GM12878 (cell line): ENCODE data around the gene SLIT1. TPM values are rescaled to one million over a fixed set of nuclear protein-coding genes. Genes with fewer than 3 reads are reported as not detected.

Experiments used
- ATAC-seq: fragments of 200-7000 bp; cut with Tn5 transposase; 3 replicates; pipeline ENCODE4 v1.9.1; 2020; ENCODE audit warnings: mild to moderate bottlenecking, moderate library complexity
- BruUV-seq: library from RNA; stranded (reverse); fragments of 400-500 nt; replicated peaks from 2 replicates; lab custom pipeline; 2021; lab: Mats Ljungman, UMichigan
- CTCF ChIA-PET: fragments of 300-600 bp; sonication (Branson Sonifier 250); formaldehyde crosslinking; extraction: SDS; loops from one replicate; lab custom pipeline; 2021; ENCODE audit warnings: inconsistent platforms; lab: Yijun Ruan, JAX
- POLR2A ChIA-PET: fragments of 350-600 bp; formaldehyde crosslinking; extraction: SDS; loops from one replicate; lab custom pipeline; 2021; ENCODE audit warnings: inconsistent platforms; lab: Charles Lee
- RAD21 ChIA-PET: fragments of 300-600 bp; sonication (Branson Sonifier 250); formaldehyde crosslinking; loops from one replicate; lab custom pipeline; 2023; ENCODE audit warnings: antibody characterized with exemption; ENCODE audit not compliant: unreplicated experiment; lab: Charles Lee
- SMC1A ChIA-PET: fragments of 300-600 bp; sonication (Branson Sonifier 250); formaldehyde crosslinking; loops from one replicate; lab custom pipeline; 2023; ENCODE audit not compliant: unreplicated experiment, uncharacterized antibody; lab: Charles Lee
- DNase-seq: peaks from one replicate; pipeline ENCODE4 v3.0.0-alpha.2; 2011; ENCODE audit warnings: low read depth, low spot score
- FAIRE-seq: peaks from 3 replicates; lab custom pipeline; 2011; peaks lifted over from hg19 to GRCh38; lab: Jason Lieb, UNC
- H2AFZ ChIP-seq: 2 replicates; pipeline ENCODE4 v1.6.0; 2011; ENCODE audit warnings: low read depth, low read length, control low read depth; ENCODE audit not compliant: control insufficient read depth
- H3K27ac ChIP-seq: 2 replicates; pipeline ENCODE4 v1.5.1; 2011; ENCODE audit warnings: control low read depth; ENCODE audit not compliant: control insufficient read depth, insufficient read depth
- H3K27me3 ChIP-seq, 2 experiments: replicated peaks in 1 of 2; 2 replicates each; pipeline versions ENCODE4 v1.6.0 to v1.6.1; 2011; ENCODE audit warnings: low read length in 1 of 2; ENCODE audit not compliant: control insufficient read depth in 2 of 2, insufficient read depth in 2 of 2
- H3K36me3 ChIP-seq, 2 experiments: 2 replicates each; pipeline ENCODE4 v1.5.1; 2011; ENCODE audit warnings: low read length in 1 of 2; ENCODE audit not compliant: control insufficient read depth in 2 of 2, insufficient read depth in 2 of 2
- H3K4me1 ChIP-seq: 2 replicates; pipeline ENCODE4 v1.6.1; 2011; ENCODE audit warnings: mild to moderate bottlenecking, low read length, moderate library complexity, mixed read lengths; ENCODE audit not compliant: control insufficient read depth, insufficient read depth
- H3K4me2 ChIP-seq: 2 replicates; pipeline ENCODE4 v1.6.0; 2011; ENCODE audit warnings: control low read depth; ENCODE audit not compliant: control insufficient read depth, insufficient read depth
- H3K4me3 ChIP-seq: fragments of 200-600 bp; sonication (generic); 2 replicates; pipeline ENCODE4 v1.5.1; 2016
- H3K79me2 ChIP-seq: 2 replicates; pipeline ENCODE4 v1.6.0; 2011; ENCODE audit warnings: low read length; ENCODE audit not compliant: control insufficient read depth, insufficient read depth
- H3K9ac ChIP-seq: 2 replicates; pipeline ENCODE4 v1.8.0; 2011; ENCODE audit warnings: low read length, control low read depth, mixed read lengths; ENCODE audit not compliant: control insufficient read depth, insufficient read depth
- H3K9me3 ChIP-seq: replicated peaks from 3 replicates; pipeline ENCODE4 v1.5.1; 2011; ENCODE audit warnings: mild to moderate bottlenecking, low read length; ENCODE audit not compliant: control insufficient read depth, insufficient read depth
- H4K20me1 ChIP-seq: 2 replicates; pipeline ENCODE4 v1.6.0; 2011; ENCODE audit not compliant: control insufficient read depth, insufficient read depth
- BHLHE40 ChIP-seq, 2 experiments: fragments of 450-650 bp in 1 of 2; IDR thresholded peaks; 2 replicates each; pipeline ENCODE4 v1.6.1; 2011 to 2017; ENCODE audit warnings: low read depth in 2 of 2, borderline replicate concordance in 1 of 2, improper control_type of control experiment in 1 of 2, low read length in 1 of 2, mild to moderate bottlenecking in 1 of 2
- CBX3 ChIP-seq: fragments of 200-600 bp; sonication (generic); IDR thresholded peaks from 2 replicates; pipeline ENCODE4 v1.6.1; 2016; ENCODE audit warnings: low read depth, borderline replicate concordance
- CHD1 ChIP-seq: IDR thresholded peaks from 2 replicates; pipeline ENCODE4 v1.6.1; 2012; ENCODE audit warnings: low read depth, low read length, improper control_type of control experiment
- EP300 ChIP-seq, 2 experiments: fragments of 150-350 bp in 1 of 2; IDR thresholded peaks; 2 replicates each; pipeline ENCODE4 v1.6.1; 2011 to 2012; ENCODE audit warnings: low read depth in 2 of 2, low read length in 2 of 2, borderline replicate concordance in 1 of 2, improper control_type of control experiment in 1 of 2, inconsistent platforms in 1 of 2; ENCODE audit not compliant: control insufficient read depth in 1 of 2
- JUND ChIP-seq: IDR thresholded peaks from 2 replicates; pipeline ENCODE4 v1.6.1; 2012; ENCODE audit warnings: low read depth, mild to moderate bottlenecking, low read length, improper control_type of control experiment, moderate library complexity
- SREBF1 ChIP-seq: IDR thresholded peaks from 2 replicates; pipeline ENCODE4 v1.6.1; 2012; ENCODE audit warnings: mild to moderate bottlenecking, low read length
- TCF3 ChIP-seq: IDR thresholded peaks from 2 replicates; pipeline ENCODE4 v1.6.1; 2012; ENCODE audit warnings: low read depth, mild to moderate bottlenecking, low read length, borderline replicate concordance; ENCODE audit not compliant: insufficient read depth
- YBX1 ChIP-seq: fragments of 450-650 bp; IDR thresholded peaks from 2 replicates; pipeline ENCODE4 v1.6.1; 2016; ENCODE audit warnings: antibody characterized with exemption
- WGBS: methylation state at CpG from one replicate; pipeline ENCODE4 v1.1.6; 2016; ENCODE audit warnings: low lambda C conversion rate; ENCODE audit not compliant: insufficient replicate concordance, insufficient coverage; ENCODE audit errors: missing lambda C conversion rate; 5-methylcytosine and 5-hydroxymethylcytosine counted together
- in situ Hi-C: fragments of 300-500 bp; cut with MboI; formaldehyde crosslinking; loops from 9 replicates; pipeline ENCODE4 v1.14.3; 2018; ENCODE audit warnings: mixed read lengths
- intact Hi-C: fragments of 100-400 bp; cut with micrococcal nuclease; formaldehyde crosslinking; loops from one replicate; pipeline ENCODE4 v1.14.2; 2022; ENCODE audit not compliant: unreplicated experiment
- polyA plus RNA-seq, 11 experiments: library from polyadenylated mRNA; depleted of rRNA in 4 of 11; unstranded in 6 of 11; stranded (reverse) in 5 of 11; fragments of >200 nt; fragmentation: Nextera tagmentation in 4 of 11; fragmentation: Illumina TruSeq in 1 of 11; extraction: Ambion mirVana in 4 of 11; extraction: Trizol in 1 of 11; gene quantifications; 1 replicate in 1 of 11; 2 replicates in 10 of 11; pipeline versions ENCODE4 v1.2.1 to v1.2.3, GENCODE V29; 2011 to 2016; ENCODE audit warnings: inconsistent platforms in 2 of 11, missing spikeins in 2 of 11, low read depth in 1 of 11
- total RNA-seq, 4 experiments: library from RNA; depleted of rRNA in 3 of 4; stranded (reverse); fragments of >200 nt in 3 of 4; fragmentation: Illumina TruSeq in 1 of 4; extraction: Trizol in 1 of 4; gene quantifications; 2 replicates each; pipeline versions ENCODE4 v1.2.1 to v1.2.3, GENCODE V29; 2013 to 2021
- TF ChIP-seq, protein P1 (sequence below): fragments of 450-650 bp; IDR thresholded peaks from 2 replicates; pipeline ENCODE4 v1.6.1; 2017; ENCODE audit warnings: antibody characterized with exemption, mild to moderate bottlenecking, moderate library complexity
- TF ChIP-seq, protein P2 (sequence below): IDR thresholded peaks from 2 replicates; pipeline ENCODE4 v1.6.1; 2011; ENCODE audit warnings: mild to moderate bottlenecking, low read depth, low read length, moderate library complexity; ENCODE audit not compliant: insufficient replicate concordance

Gene SLIT1
- total and polyA plus RNA-seq, 10 of the 15 experiments (the other 5 are each of a cell fraction or from before 2014, with no cell fraction given): 0.04 to 0.19 (median 0.06) TPM; not detected in 4

GRCh38 chr10:97199152-97199551 is 13.4 kb upstream of the SLIT1 start (continued):
- TF ChIP-seq, protein P1, sequence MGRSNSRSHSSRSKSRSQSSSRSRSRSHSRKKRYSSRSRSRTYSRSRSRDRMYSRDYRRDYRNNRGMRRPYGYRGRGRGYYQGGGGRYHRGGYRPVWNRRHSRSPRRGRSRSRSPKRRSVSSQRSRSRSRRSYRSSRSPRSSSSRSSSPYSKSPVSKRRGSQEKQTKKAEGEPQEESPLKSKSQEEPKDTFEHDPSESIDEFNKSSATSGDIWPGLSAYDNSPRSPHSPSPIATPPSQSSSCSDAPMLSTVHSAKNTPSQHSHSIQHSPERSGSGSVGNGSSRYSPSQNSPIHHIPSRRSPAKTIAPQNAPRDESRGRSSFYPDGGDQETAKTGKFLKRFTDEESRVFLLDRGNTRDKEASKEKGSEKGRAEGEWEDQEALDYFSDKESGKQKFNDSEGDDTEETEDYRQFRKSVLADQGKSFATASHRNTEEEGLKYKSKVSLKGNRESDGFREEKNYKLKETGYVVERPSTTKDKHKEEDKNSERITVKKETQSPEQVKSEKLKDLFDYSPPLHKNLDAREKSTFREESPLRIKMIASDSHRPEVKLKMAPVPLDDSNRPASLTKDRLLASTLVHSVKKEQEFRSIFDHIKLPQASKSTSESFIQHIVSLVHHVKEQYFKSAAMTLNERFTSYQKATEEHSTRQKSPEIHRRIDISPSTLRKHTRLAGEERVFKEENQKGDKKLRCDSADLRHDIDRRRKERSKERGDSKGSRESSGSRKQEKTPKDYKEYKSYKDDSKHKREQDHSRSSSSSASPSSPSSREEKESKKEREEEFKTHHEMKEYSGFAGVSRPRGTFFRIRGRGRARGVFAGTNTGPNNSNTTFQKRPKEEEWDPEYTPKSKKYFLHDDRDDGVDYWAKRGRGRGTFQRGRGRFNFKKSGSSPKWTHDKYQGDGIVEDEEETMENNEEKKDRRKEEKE: no peak

- no peak for ATAC-seq
Observed at GRCh38 chr10:97197030-97197500, 11.3 kb upstream of the SLIT1 start.

More at GRCh38 chr10:97197030-97197500, 11.3 kb upstream of the SLIT1 start:
- Histone ChIP-seq H3K9ac (no peak overlapping the region), H3K36me3 (no peaks in the 10 kb centered on the region), H3K27ac (no peak overlapping the region), H4K20me1 (no peaks in the 10 kb centered on the region), H2AFZ (no peak overlapping the region), H3K9me3 (no peaks in the 10 kb centered on the region), H3K4me2 (no peak overlapping the region; the same call in 1 of the 2 replicates)
- ChIA-PET RAD21 (interaction anchor here (0.8 to 3.4 kb wide), 6 partner anchors 13 to 160 kb away, joined by 3 to 23 read pairs (median 4); no protein-coding TSS in a partner anchor), POLR2A (no interaction called here), CTCF (interaction anchor here (0.7 to 22.9 kb wide), 25 partner anchors 9 to 384 kb away, joined by 3 to 651 read pairs (median 5); no protein-coding TSS in a partner anchor)
- FAIRE-seq (no peak), DNase-seq (no peak)
- in situ Hi-C loops: no loop called here
- TF ChIP-seq YBX1 (no peak), JUND (no peak), EP300 (IDR thresholded peaks at IDR 0.05; ENCODE audit: borderline replicate concordance in 1 of 2, control insufficient read depth in 1 of 2, low read depth in 2 of 2, low read length in 2 of 2) (no peak), CBX3 (no peak), TCF3 (no peak), SREBF1 (no peak), BHLHE40 (IDR thresholded peaks at IDR 0.05; ENCODE audit: borderline replicate concordance in 1 of 2, low read depth in 2 of 2, low read length in 1 of 2) (no peak), CHD1 (no peak)
- TF ChIP-seq, protein P2, sequence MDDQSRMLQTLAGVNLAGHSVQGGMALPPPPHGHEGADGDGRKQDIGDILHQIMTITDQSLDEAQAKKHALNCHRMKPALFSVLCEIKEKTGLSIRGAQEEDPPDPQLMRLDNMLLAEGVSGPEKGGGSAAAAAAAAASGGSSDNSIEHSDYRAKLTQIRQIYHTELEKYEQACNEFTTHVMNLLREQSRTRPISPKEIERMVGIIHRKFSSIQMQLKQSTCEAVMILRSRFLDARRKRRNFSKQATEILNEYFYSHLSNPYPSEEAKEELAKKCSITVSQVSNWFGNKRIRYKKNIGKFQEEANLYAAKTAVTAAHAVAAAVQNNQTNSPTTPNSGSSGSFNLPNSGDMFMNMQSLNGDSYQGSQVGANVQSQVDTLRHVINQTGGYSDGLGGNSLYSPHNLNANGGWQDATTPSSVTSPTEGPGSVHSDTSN: no peak
- TF ChIP-seq, all 136 proteins: peak for 0
- BruUV-seq: no TSS peak
- H3K27me3 ChIP-seq: no peaks in the 10 kb centered on the region; a peak in 1 of 4 replicates
- intact Hi-C loops: loop anchor here (5.0 kb wide), 1 partner anchor 60 kb away; no protein-coding TSS in a partner anchor
- H3K4me3 ChIP-seq: no peak overlapping the region
- no peaks in the 10 kb centered on the region for H3K79me2 ChIP-seq
- peaks cover 14% of the 10 kb centered on the region for H3K4me1 ChIP-seq
- SMC1A ChIA-PET: interaction anchor here (0.7 to 4.2 kb wide), 10 partner anchors 9 to 215 kb away, joined by 3 to 24 read pairs (median 4); no protein-coding TSS in a partner anchor
- 40% methylated on average over 7 of the region's 7 CpGs for WGBS
